ENCODE results near the gene BACH2.
"Not testable (repeated sequence)": the region's sequence is repeated elsewhere in the genome, so short reads cannot be mapped to it uniquely, and the experiment has no call there.

Gene BACH2

DNA sequence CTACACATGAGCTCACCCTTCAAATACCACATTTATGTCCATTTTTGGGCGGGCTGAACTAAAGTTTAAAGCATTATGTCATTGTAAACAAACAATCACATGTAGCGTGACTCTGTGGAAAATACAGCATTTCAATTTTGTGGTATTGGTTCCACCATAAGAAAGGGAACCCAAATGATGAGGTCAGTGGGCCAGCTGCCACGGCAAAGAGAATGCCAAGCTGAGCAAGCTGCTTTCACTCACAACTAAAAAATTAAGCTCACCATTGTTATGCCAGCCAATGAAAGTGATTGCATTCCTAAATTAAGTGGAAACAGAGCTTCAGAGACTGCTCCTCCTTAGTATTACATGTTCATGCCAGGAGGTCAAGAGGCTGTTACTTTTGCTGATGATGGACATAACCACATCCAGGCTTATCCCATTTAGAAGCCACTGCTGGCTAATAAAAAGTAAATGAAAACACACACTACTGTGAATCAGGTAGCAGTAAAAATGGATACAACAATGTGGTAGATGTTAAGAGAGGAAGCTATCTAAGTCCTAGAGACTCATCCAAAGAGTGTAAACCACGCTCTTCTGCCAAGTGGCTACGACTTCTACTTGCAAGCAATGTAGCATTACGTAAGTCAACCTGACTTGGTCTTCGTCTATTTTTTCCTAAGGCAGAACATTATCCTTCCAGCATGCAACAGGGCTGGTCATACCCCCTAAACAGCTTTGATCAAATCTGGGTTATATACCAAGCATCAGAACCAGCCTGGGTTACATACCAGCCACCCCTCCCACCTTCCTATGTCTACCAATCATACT is 164.8 kb downstream of the BACH2 start:
- DNase-seq (ENCODE audit: low read depth in 2 of 2, low spot score in 1 of 2): no peak

DNA sequence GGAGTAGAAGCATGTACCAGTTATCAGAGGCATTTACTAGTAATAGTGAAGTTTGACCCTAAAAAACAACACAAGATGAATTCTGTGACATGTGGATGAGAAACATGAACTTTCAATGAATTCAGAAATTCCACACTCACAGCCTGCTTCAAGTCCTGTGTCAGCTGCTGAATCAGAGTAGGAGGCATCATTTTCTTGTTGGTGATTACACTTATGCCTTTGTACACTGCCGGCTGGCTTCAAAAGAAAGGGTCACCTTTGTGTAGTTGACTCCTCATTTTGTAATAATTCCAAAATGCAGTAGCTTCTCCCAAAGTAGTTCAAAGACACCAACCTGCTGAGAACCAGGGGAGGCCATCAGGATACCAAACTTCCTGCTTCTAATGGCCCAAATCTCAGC is 165.5 kb downstream of the BACH2 start:
- DNase-seq (ENCODE audit: low read depth in 2 of 2, low spot score in 1 of 2): no peak

DNA sequence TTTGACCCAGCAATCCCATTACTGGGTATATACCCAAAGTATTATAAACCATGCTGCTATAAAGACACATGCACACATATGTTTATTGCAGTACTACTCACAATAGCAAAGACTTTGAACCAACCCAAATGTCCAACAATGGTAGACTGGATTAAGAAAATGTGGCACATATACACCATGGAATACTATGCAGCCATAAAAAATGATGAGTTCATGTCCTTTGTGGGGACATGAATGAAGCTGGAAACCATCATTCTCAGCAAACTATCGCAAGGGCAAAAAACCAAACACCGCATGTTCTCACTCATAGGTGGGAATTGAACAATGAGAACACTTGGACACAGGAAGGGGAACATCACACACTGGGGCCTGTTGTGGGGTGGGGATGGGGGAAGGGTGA is 168.0 kb downstream of the BACH2 start:
- DNase-seq (ENCODE audit: low read depth in 2 of 2, low spot score in 1 of 2): not testable (repeated sequence)

DNA sequence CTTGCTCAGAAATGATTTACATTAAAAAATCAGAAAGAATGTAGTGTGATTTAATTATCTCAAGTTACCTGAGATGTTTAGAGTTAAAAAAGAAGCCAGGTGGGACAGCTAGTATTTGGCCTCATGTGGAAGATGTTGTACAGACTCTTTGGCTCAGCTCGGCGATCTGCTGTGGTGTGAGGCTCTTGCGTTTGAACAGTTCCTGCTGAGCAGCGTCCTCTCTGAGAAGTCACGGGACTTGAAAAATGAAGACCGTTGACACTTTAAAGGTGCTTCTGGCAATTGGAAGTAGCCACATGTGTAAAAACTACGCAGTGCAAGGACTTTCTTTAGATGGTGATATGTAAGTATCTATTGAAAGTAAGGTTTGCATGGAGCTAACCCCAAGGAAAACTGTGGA is 169.0 kb downstream of the BACH2 start:
- DNase-seq (ENCODE audit: low read depth in 2 of 2, low spot score in 1 of 2): no peak

DNA sequence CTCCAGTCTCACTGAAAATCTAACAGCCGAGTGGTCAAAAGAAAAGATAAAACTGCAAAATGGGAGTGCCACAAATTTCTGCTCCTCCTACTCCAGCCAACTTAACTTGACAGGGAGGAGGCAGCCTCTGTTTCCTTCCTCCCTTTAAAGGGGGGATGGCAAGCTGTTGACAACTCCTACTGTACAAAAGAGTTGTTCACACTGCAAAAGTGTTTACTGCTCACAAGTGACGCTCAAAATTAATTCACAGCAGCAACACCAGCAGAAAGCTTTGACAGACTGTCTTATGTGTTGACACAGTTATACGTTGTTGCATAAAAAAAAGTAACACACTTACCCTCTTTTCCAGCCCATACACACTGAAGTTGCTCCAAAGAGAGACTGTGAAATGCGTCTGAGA is 169.8 kb downstream of the BACH2 start:
- no peak for DNase-seq (ENCODE audit: low read depth in 2 of 2, low spot score in 1 of 2)

DNA sequence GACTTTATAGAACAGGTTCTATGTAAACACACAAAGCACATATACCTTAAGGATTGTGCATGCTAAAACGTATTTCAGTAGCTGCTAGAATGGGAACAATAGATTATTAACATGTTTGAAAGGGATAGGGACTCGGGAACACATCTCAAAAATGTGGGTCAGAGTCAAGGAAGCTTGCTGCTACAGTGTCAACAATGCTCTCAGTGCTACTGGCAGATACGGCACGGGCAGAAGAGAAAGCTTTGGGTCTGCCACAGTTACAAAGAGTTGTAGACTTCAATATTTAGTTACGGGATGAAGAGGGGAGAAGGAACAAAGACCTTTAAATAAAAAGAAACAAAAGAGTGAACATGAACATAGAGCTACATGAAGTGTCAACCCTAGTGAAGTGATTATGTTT is 170.5 kb downstream of the BACH2 start:
- no peak for DNase-seq (ENCODE audit: low read depth in 2 of 2, low spot score in 1 of 2)

DNA sequence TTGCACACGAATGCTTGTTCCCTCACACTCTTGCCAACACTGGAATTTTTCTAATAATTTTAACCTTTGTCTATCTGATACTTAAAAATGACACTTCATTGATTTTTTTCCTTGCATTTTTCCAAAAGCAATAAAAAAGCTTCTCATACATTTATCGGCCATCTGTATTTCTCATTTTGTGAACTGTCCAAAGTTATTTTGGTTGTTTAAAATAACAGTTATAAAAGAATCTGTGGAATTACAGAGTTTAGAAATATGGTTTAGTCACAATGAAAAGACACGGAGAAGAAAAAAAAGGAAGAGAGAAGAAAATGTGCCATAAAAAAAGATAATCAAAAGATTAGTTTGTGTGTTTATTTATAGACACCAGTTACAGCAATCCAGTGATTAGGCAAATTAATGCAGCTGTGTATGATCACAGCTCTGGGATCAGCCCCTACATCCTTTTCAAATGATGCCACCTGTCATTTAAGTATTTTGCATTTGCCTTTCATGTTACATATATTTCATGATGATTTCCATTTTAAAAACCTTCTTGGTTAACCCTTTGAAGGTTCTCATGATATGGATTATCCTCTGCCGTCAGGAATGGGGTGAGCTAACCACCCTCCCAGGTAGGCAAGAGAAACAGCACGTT is 171.7 kb downstream of the BACH2 start:
- DNase-seq (ENCODE audit: low read depth in 2 of 2, low spot score in 1 of 2): no peak

DNA sequence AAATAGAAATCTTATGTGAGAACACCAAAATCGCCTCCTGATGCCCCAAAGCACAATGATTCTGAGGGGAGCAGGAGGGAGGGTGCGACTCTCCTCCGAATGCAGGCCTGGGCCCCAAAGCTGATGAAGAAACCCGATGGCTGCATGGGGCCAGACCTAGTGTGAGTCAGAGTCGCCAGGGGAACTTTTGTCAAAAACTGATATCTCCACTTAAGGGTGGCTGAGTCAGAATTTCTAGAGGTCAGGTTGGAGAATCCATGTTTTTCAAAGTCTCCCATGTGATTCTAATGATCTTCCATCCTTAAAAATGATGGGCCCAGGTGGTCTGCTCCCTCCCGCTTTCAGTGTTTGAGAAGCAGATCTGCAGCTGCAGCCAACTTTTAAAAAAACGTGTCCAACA is 172.8 kb downstream of the BACH2 start:
- DNase-seq (ENCODE audit: low read depth in 2 of 2, low spot score in 1 of 2): no peak

DNA sequence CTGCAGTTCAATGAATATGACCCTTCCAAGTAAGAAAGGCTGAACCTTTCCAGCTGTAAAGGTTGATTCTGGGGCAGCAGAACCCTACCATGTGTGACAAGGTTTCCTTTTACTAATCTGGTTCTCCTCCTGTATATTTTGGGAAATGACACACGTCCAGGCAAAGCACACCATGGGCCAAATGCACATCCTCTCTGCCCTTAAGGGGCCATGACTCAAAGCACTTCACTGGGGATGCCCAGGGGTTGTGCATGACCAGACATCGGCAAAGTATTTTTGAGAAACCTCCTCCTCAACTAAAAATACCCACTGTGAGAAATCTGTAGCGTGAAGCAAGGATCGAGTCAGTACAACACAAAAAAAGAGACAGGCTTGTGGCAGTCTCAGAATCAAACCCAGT is 174.7 kb downstream of the BACH2 start:
- DNase-seq (ENCODE audit: low read depth in 2 of 2, low spot score in 1 of 2): no peak

DNA sequence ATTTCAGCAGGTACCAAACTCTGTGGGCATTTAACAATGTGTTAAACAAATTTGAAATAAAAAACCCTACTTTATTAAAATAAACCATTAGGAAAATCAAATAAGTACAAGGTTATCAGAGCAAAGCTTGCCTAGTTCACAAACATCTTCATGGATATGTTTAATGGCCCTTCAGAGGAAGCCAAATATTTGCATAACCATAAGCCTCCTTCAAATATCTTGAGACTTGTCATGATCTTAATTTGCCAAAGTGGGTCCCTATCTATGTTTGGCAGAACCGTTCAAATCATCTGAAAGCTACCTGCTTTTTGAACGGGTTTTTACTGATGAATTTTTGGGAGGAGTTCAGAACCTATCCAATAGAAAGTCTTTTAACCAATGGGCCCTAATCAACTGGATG is 176.3 kb downstream of the BACH2 start:
- DNase-seq (ENCODE audit: low read depth in 2 of 2, low spot score in 1 of 2): no peak

DNA sequence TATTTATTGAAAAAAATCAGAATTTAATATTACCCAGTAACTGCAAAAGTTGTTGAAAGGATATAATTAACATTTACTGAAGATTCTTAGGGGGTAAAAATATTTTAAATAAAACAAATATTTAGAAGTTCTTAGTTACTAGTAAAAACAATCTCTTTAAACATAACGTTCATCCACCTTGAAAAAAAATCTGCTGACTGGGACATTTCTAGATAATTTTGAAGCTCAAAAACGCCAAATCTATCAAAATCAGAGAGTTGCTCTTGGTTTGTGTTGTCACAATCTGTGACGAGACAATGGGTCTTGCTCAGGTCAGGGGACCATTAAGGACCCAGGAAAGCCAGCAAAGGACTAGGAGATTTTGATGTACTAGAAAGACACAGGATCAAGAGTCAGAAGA is 177.0 kb downstream of the BACH2 start:
- no peak for DNase-seq (ENCODE audit: low read depth in 2 of 2, low spot score in 1 of 2)

DNA sequence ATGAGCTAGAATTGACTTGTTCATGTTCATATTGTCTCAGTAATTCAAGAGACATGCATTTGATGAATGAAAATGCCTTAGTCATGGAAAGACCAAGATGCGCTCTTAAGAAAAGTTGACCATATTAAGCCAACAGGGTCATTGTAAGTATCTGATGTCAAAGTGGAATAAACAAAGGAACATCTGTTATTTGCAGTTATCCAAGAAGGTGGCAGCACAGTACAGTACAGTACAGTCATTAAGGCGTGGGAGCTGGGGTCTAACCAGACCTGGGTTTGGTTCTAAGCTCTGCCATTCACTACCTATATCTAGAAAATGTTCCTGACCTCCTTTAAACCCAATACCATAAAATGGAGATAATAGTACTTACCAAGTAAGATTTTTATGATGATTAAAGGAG is 178.1 kb downstream of the BACH2 start:
- DNase-seq (ENCODE audit: low read depth in 2 of 2, low spot score in 1 of 2): no peak

DNA sequence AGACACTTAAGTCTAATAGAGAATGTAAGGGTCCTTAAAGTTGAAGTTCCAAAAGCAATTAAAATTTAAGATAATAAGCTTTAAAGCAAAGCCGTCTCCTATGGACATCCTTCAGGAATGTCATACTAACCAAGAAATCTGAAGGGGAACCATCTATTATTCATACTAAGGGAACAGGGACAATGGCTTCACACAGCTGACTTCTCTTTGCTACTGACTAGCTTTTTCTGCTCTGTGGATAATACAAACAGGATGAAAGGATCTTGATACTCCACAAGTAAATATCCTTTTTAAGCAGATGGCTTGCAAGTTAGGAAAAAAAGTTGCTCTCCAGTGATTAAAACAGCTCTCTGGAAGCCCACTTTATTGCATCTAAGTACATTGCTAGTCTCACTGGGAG is 178.6 kb downstream of the BACH2 start:
- no peak for DNase-seq (ENCODE audit: low read depth in 2 of 2, low spot score in 1 of 2)

DNA sequence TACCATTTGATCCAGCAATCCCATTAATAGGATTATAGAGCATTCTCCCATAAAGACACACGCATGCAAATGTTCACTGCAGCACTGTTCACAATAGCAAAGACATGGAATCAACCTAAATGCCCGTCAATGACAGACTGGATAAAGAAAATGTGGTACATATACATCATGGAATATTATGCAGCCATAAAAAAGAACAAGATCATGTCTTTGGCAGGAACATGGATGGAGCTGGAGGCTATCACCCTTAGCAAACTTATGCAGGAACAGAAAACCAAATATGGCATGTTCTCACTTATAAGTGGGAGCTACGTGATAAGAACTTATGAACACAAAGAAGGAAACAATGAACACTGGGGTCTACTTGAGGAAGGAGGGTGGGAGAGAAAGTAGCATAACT is 180.5 kb downstream of the BACH2 start:
- DNase-seq (ENCODE audit: low read depth in 2 of 2, low spot score in 1 of 2): not testable (repeated sequence)

DNA sequence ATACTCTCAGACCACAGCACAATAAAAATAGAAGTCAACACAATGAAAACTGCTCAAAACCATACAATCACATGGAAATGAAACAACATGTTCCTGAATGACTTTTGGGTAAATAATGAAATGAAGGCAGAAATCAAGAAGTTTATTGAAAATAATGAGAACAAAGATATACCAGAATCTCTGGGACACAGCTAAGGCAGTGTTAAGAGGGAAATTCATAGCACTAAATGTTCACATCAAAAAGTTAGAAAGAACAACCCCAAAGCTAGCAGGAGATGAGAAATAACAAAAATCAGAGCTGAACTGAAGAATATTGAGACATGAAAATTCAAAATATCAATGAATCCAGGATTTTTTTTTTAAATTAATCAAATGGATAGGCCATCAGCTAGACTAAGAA is 183.3 kb downstream of the BACH2 start:
- no peak for DNase-seq (ENCODE audit: low read depth in 2 of 2, low spot score in 1 of 2)

DNA sequence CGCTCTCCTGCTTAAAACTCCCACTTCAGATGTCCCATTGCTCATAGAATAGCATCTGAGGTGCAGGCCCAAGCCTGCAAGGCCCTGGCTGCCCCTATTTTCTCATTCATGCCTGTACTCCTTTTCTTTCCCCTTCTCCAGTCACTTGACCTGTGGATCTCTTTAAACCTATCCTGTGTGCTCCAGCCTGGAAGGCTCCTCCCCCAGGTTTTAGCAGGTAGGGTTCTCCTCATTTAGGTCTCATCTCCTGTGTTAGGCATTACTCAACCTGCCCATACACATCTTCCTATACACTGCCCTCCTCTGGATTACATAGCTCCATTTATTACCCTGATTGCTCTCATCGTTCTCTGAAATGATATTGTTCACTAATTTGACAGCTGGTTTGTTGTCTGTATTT is 185.3 kb downstream of the BACH2 start:
- DNase-seq (ENCODE audit: low read depth in 2 of 2, low spot score in 1 of 2): no peak

DNA sequence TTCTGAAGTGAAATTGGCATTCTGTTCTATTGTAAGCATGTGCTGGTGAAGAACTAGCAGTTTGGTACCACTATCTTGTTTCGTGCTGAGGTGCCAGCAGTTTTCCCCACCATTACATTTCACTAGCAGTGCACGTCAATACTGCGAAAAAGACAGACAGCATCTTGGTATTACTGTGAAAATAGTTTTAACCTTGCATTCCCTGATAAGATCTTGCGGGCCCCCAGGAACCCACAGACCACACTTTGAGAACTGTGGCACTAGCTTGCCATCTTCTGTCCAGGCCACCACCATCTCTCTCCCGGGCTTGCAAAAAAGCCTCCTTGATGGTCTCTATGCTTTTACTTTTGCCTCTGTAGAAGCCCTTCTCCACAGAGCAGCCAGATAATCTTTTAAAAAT is 185.7 kb downstream of the BACH2 start:
- DNase-seq (ENCODE audit: low read depth in 2 of 2, low spot score in 1 of 2): peak; percentile 17 to 34

DNA sequence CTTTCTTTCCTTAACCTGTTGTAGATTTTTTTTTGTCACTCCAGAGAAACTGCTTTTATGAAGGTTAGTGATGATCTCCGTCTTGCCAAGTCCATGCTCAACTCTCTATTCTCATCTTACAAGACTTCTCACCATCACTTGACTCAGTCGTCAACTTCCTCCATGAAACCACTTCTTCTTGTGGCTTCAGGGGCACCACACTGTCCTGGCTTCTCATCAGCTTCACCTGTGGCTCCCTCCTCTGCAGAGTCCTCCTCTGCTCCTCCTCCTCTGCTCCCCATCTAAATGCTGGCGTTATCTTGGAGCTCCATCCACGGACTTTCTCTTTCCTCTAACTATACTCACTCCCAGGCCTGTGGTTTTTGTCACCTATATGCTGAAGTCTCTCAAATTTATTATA is 187.5 kb downstream of the BACH2 start:
- no peak for DNase-seq (ENCODE audit: low read depth in 2 of 2, low spot score in 1 of 2)

DNA sequence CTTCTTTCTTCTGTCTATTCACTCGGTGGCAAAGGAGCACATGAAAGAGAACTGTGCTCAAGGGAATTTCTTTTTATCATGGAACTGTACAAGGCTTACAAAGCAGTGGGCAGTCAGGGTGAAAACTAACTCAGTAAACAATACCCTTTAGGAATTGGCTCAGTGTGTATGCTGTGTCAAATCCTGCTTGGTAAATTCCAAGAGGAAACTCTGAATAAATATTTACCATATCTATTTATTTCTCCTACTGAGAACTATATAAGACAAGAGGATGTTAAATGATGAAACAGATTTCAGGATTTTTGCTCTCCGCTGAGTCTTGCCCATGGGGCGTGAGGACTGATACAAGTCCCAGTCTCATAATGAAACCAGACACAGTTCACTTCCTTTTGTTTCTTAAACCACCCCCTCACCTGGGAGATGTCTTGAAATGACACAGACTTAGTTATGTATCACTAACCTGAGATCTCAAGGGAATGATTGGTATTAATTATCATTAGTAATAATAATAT is 188.8 kb downstream of the BACH2 start:
- no peak for DNase-seq (ENCODE audit: low read depth in 2 of 2, low spot score in 1 of 2)

DNA sequence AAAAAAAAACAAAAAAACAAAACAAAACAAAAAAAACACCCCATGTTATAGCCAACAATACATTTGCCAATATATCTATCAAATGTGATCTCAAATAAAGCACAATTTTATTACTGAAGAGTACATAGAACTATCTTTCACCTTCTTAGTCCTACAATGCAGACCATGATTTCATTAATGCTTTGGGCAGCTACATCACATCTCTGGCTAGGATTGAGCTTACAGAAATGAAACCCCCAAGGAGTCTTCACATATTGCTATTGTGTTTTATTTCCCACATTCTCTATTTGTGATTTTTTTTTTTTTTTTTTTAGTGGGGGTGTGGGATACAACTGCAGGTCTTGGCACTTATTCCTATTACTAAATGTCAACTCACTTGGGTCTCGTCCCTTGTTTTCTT is 189.3 kb downstream of the BACH2 start:
- DNase-seq (ENCODE audit: low read depth in 2 of 2, low spot score in 1 of 2): no peak

DNA sequence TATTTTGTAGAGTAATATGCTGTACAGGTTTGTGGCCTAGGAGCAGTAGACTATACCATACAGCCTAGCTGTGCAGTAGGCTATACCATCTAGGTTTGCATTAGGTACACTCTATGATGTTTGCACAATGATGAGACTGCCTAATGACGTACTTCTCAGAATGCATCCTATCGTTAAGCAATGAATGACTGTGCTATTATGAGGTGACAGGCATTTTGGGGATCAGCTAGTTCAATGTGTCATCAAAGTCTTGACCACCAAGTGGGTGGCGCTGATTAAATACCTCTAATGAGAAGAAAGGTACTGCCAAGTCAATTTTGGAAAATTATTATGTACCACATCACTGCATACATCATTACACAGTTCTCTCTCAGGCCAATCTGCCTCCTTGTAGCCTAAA is 190.2 kb downstream of the BACH2 start:
- no peak for DNase-seq (ENCODE audit: low read depth in 2 of 2, low spot score in 1 of 2)

DNA sequence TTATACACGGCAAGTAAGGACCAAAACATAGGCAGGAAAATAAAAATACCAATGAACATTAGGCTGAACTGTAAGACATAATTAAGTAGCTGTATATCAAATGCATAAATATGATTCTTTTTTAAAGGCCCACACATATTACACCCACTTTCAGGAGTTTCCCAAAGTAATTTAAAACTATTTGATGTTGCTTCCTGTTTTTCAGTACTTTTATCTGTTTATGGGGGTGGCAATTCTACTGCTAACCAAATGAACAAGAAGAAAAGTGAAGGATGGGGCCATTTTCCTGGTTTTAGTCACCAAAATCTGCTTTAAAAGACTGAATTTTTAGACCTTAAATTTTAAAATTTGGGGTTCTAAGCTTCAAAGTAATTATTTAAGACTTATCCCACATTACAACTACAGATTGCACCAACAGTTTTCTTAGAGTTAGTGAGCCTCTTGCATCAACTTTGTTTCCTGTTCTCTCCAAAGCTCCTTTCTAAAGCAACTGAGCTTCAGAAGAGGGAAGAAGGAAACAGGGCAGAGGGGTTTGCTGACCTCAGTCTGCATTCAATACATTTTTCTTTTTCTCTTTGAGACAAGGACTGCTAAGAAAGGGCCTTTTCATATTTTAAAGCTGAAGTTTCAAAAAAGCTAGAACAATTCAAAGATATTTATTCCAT is 191.0 kb downstream of the BACH2 start:
- no peak for DNase-seq (ENCODE audit: low read depth in 2 of 2, low spot score in 1 of 2)

All from stimulated activated CD8-positive, alpha-beta memory T cell treated with anti-CD3 and anti-CD28 coated beads, Interleukin-4, amount 100 ng/mL, for 1 hour (primary cell).